Ramos (cell line): ENCODE results near the gene CNTFR.

Experiments
- in situ Hi-C: fragments of 300-500 bp; cut with MboI; formaldehyde crosslinking; loops from one replicate; pipeline ENCODE4 v1.14.3; 2022; ENCODE audit warnings: low sequenced_read_pairs; ENCODE audit not compliant: unreplicated experiment

Gene CNTFR

GRCh38 chr9:34620061-34620994, 30.8 kb upstream of the CNTFR start, which contains the start of gene DCTN3:
Gene DCTN3 (minus strand): TSS chr9:34620495. CDS start chr9:34620464, 31 bp downstream.
- in situ Hi-C loops: no loop called here

GRCh38 chr9:34615132-34615531, 25.6 kb upstream of the CNTFR start:
- in situ Hi-C loops: no loop called here

GRCh38 chr9:34612788-34613390, 23.4 kb upstream of the CNTFR start:
- in situ Hi-C loops: no loop called here

- in situ Hi-C loops: no loop called here
Observed at GRCh38 chr9:34611811-34612787, 22.6 kb upstream of the CNTFR start, which contains the start of gene RPP25L. Gene RPP25L (minus strand): TSS chr9:34612097. CDS start chr9:34611296, 801 bp downstream.

- in situ Hi-C loops: no loop called here
Observed at GRCh38 chr9:34611251-34611810, 21.8 kb upstream of the CNTFR start.

- in situ Hi-C loops: no loop called here
Observed at GRCh38 chr9:34610434-34611206, 21.1 kb upstream of the CNTFR start.

- in situ Hi-C loops: no loop called here
Observed at GRCh38 chr9:34607331-34607730, 17.8 kb upstream of the CNTFR start.

- in situ Hi-C loops: no loop called here
Observed at GRCh38 chr9:34606905-34607304, 17.4 kb upstream of the CNTFR start.

- in situ Hi-C loops: no loop called here
Observed at GRCh38 chr9:34606190-34606589, 16.7 kb upstream of the CNTFR start.

- in situ Hi-C loops: no loop called here
Observed at GRCh38 chr9:34603610-34604231, 14.2 kb upstream of the CNTFR start.

- in situ Hi-C loops: no loop called here
Observed at GRCh38 chr9:34601937-34602573, 12.5 kb upstream of the CNTFR start.

GRCh38 chr9:34600908-34601307, 11.4 kb upstream of the CNTFR start:
- in situ Hi-C loops: no loop called here

GRCh38 chr9:34599546-34599945, 10.0 kb upstream of the CNTFR start:
- in situ Hi-C loops: loop anchor here (25.0 kb wide), 1 partner anchor 162 kb away; no protein-coding TSS in a partner anchor

- in situ Hi-C loops: loop anchor here (25.0 kb wide), 1 partner anchor 157 kb away; no protein-coding TSS in a partner anchor
Observed at GRCh38 chr9:34594177-34594576, 4.7 kb upstream of the CNTFR start.

- in situ Hi-C loops: loop anchor here (25.0 kb wide), 1 partner anchor 156 kb away; no protein-coding TSS in a partner anchor
Observed at GRCh38 chr9:34592895-34593601, 3.5 kb upstream of the CNTFR start.

- in situ Hi-C loops: loop anchor here (25.0 kb wide), 1 partner anchor 155 kb away; no protein-coding TSS in a partner anchor
Observed at GRCh38 chr9:34591917-34592866, 2.7 kb upstream of the CNTFR start.
